OCI-LY1 (cell line): ENCODE measurements around the gene TMEM38B.
"Not testable (repeated sequence)": the region's sequence is repeated elsewhere in the genome, so short reads cannot be mapped to it uniquely, and the experiment has no call there.

Experiments
- CTCF ChIP-seq: fragments of 200-600 bp; sonication (generic), shearing (Covaris generic); IDR thresholded peaks from 2 replicates; pipeline ENCODE4 v1.5.1; 2017; ENCODE audit warnings: mild to moderate bottlenecking, antibody characterized with exemption, low read length, moderate library complexity, mixed read lengths
- EZH2 ChIP-seq: fragments of 200-600 bp; sonication (generic), shearing (Covaris generic); IDR thresholded peaks from 2 replicates; pipeline ENCODE4 v1.8.0; 2017; ENCODE audit warnings: borderline replicate concordance, mixed run types, mild to moderate bottlenecking, antibody characterized with exemption, low read length, moderate library complexity, mixed read lengths

GRCh38 chr9:105786796-105787195, 92.5 kb downstream of the TMEM38B start:
- not testable (repeated sequence) for TF ChIP-seq CTCF, EZH2
